ENCODE measurements around the gene NEDD4L.

The NEDD4L gene

GRCh38 chr18:58266291-58266690, 222.3 kb downstream of the NEDD4L start:
- Histone ChIP-seq H3K27ac (ENCODE audit: low read depth, low read length) (no peak overlapping the region), H3F3A (ENCODE audit: insufficient read depth) (no peaks in the 10 kb centered on the region), H3K79me2 (ENCODE audit: insufficient read depth, low read length) (no peaks in the 10 kb centered on the region), H2AFZ (ENCODE audit: low read depth, low read length, severe bottlenecking) (no peak overlapping the region), H3K4me3 (ENCODE audit: insufficient read depth, low read length, poor library complexity, severe bottlenecking) (no peak overlapping the region), H3K4me2 (ENCODE audit: low read depth, low read length, poor library complexity, severe bottlenecking) (no peak overlapping the region), H3K9me2 (replicated peaks; ENCODE audit: insufficient read depth, low read length) (no peaks in the 10 kb centered on the region), H4K20me1 (ENCODE audit: low read depth, low read length) (no peaks in the 10 kb centered on the region), H3K9me3 (ENCODE audit: insufficient read depth, low read length) (no peaks in the 10 kb centered on the region), H3K9ac (ENCODE audit: low read length) (no peak overlapping the region), H3K27me3 (ENCODE audit: low read length) (no peaks in the 10 kb centered on the region), H3K36me3 (ENCODE audit: low read length) (no peaks in the 10 kb centered on the region)
- TF ChIP-seq CTCF (IDR thresholded peaks at IDR 0.05; ENCODE audit: insufficient read depth, low read length, poor library complexity, severe bottlenecking): no peak
- TF ChIP-seq EZH2phosphoT487 (conservative IDR thresholded peaks at IDR 0.05; ENCODE audit: low read length): no peak

- no peaks in the 10 kb centered on the region for H3K79me2 ChIP-seq (ENCODE audit: insufficient read depth, low read length)
- H3K9me2 ChIP-seq (replicated peaks; ENCODE audit: insufficient read depth, low read length): no peaks in the 10 kb centered on the region
- no peaks in the 10 kb centered on the region for H3K36me3 ChIP-seq (ENCODE audit: low read length)
- H3K9ac ChIP-seq (ENCODE audit: low read length): no peak overlapping the region
- no peak overlapping the region for H3K4me2 ChIP-seq (ENCODE audit: low read depth, low read length, poor library complexity, severe bottlenecking)
- H3K27ac ChIP-seq (ENCODE audit: low read depth, low read length): no peak overlapping the region
- no peak overlapping the region for H2AFZ ChIP-seq (ENCODE audit: low read depth, low read length, severe bottlenecking)
- no peaks in the 10 kb centered on the region for H4K20me1 ChIP-seq (ENCODE audit: low read depth, low read length)
- H3K9me3 ChIP-seq (ENCODE audit: insufficient read depth, low read length): no peaks in the 10 kb centered on the region
- H3K4me3 ChIP-seq (ENCODE audit: insufficient read depth, low read length, poor library complexity, severe bottlenecking): no peak overlapping the region
- no peaks in the 10 kb centered on the region for H3F3A ChIP-seq (ENCODE audit: insufficient read depth)
- TF ChIP-seq EZH2phosphoT487 (conservative IDR thresholded peaks at IDR 0.05; ENCODE audit: low read length) (no peak), CTCF (IDR thresholded peaks at IDR 0.05; ENCODE audit: insufficient read depth, low read length, poor library complexity, severe bottlenecking) (no peak)
- H3K27me3 ChIP-seq (ENCODE audit: low read length): no peaks in the 10 kb centered on the region
Observed at GRCh38 chr18:58267493-58267892, 223.5 kb downstream of the NEDD4L start.

GRCh38 chr18:58268849-58269248, 224.8 kb downstream of the NEDD4L start:
- H3F3A ChIP-seq (ENCODE audit: insufficient read depth): no peaks in the 10 kb centered on the region
- H3K9ac ChIP-seq (ENCODE audit: low read length): no peak overlapping the region
- no peak overlapping the region for H3K27ac ChIP-seq (ENCODE audit: low read depth, low read length)
- TF ChIP-seq CTCF (IDR thresholded peaks at IDR 0.05; ENCODE audit: insufficient read depth, low read length, poor library complexity, severe bottlenecking) (no peak), EZH2phosphoT487 (conservative IDR thresholded peaks at IDR 0.05; ENCODE audit: low read length) (no peak)
- H3K9me2 ChIP-seq (replicated peaks; ENCODE audit: insufficient read depth, low read length): no peaks in the 10 kb centered on the region
- H2AFZ ChIP-seq (ENCODE audit: low read depth, low read length, severe bottlenecking): no peak overlapping the region
- no peaks in the 10 kb centered on the region for H3K36me3 ChIP-seq (ENCODE audit: low read length)
- no peaks in the 10 kb centered on the region for H4K20me1 ChIP-seq (ENCODE audit: low read depth, low read length)
- no peak overlapping the region for H3K4me3 ChIP-seq (ENCODE audit: insufficient read depth, low read length, poor library complexity, severe bottlenecking)
- H3K4me2 ChIP-seq (ENCODE audit: low read depth, low read length, poor library complexity, severe bottlenecking): no peak overlapping the region
- no peaks in the 10 kb centered on the region for H3K9me3 ChIP-seq (ENCODE audit: insufficient read depth, low read length)
- no peaks in the 10 kb centered on the region for H3K79me2 ChIP-seq (ENCODE audit: insufficient read depth, low read length)
- no peaks in the 10 kb centered on the region for H3K27me3 ChIP-seq (ENCODE audit: low read length)
